ENCODE measurements around the gene DNER. TPM values are rescaled to one million over a fixed set of nuclear protein-coding genes. Genes with fewer than 3 reads are reported as not detected.

DNER gene
- total and polyA plus RNA-seq, 2 donors (not counting 3 experiments of a cell fraction or from before 2014, with no cell fraction given), result 0.01 TPM; not detected in 1

GRCh38 chr2:229701716-229702115 lies 12.6 kb downstream of the DNER start:
- DNase-seq (ENCODE audit: low read depth, low spot score) (no peak), FAIRE-seq (no peak)
- TF ChIP-seq FOS (IDR thresholded peaks at IDR 0.05; ENCODE audit: borderline replicate concordance, insufficient read depth, low read length) (no peak), MYC (IDR thresholded peaks at IDR 0.05; ENCODE audit: low read depth, low read length) (no peak), MAX (IDR thresholded peaks at IDR 0.05; ENCODE audit: insufficient read depth, insufficient read length) (no peak), POLR2AphosphoS5 (IDR thresholded peaks at IDR 0.05; ENCODE audit: insufficient read depth, low read depth, low read length) (no peak), POLR2A (IDR thresholded peaks at IDR 0.05; ENCODE audit: low read depth, low read length) (no peak), JUN (IDR thresholded peaks at IDR 0.05; ENCODE audit: borderline replicate concordance, insufficient read depth, insufficient read length, low read depth) (no peak), EZH2 (IDR thresholded peaks at IDR 0.05; ENCODE audit: borderline replicate concordance, low read depth, low read length, severe bottlenecking) (no peak), GATA2 (IDR thresholded peaks at IDR 0.05; ENCODE audit: insufficient read depth, insufficient read length, low read depth, low read length) (no peak), CTCF (IDR thresholded peaks at IDR 0.05; ENCODE audit: extremely low read depth in 1 of 2, insufficient read depth in 1 of 2, low read depth in 1 of 2, low read length in 2 of 2) (no peak)
- no peaks in the 10 kb centered on the region for H4K20me1 ChIP-seq (replicated peaks; ENCODE audit: control insufficient read depth, extremely low read depth, insufficient read depth, low read length)
- H3K9me3 ChIP-seq (replicated peaks; ENCODE audit: control insufficient read depth, insufficient read depth, low read length), result no peaks in the 10 kb centered on the region
- no peaks in the 10 kb centered on the region for H3K36me3 ChIP-seq (ENCODE audit: control insufficient read depth in 2 of 2, extremely low read depth in 1 of 2, insufficient read depth in 2 of 2, low read length in 2 of 2)
- H3K4me3 ChIP-seq (replicated peaks in 1 of 3; ENCODE audit: insufficient read depth in 1 of 3, low read depth in 1 of 3, low read length in 3 of 3), result no peak overlapping the region
- H3K9ac ChIP-seq (replicated peaks; ENCODE audit: extremely low read depth, insufficient read depth, low read length), result no peak overlapping the region
- intact Hi-C loops (cut with micrococcal nuclease) (no loop called here), dilution Hi-C loops (cut with MboI; ENCODE audit: extremely low pct_ligation_motif_present, low sequenced_read_pairs) (no loop called here)
- ChIA-PET CTCF (no interaction called here), POLR2A (no interaction called here)
- no peaks in the 10 kb centered on the region for H3K4me1 ChIP-seq (ENCODE audit: control insufficient read depth, extremely low read depth, insufficient read depth, low read length)
- H2AFZ ChIP-seq (ENCODE audit: low read depth, low read length), result no peak overlapping the region
- H3K27me3 ChIP-seq (ENCODE audit: control insufficient read depth in 2 of 2, insufficient read depth in 2 of 2, low read length in 2 of 2), result no peaks in the 10 kb centered on the region
- H3K9me1 ChIP-seq (replicated peaks; ENCODE audit: control insufficient read depth, extremely low read depth, insufficient read depth, low read length), result no peaks in the 10 kb centered on the region
- H3K27ac ChIP-seq (ENCODE audit: insufficient read depth, low read depth, low read length), result no peak overlapping the region
- no peaks in the 10 kb centered on the region for H3K79me2 ChIP-seq (ENCODE audit: control insufficient read depth, insufficient read depth, low read length)
- no peak overlapping the region for H3K4me2 ChIP-seq (ENCODE audit: insufficient read depth, low read length)
- BruUV-seq (replicated peaks), result no TSS peak
